ENCODE results near the gene CHRD.
A peak's percentile ranks its signal among the peaks of the same experiment; 100 is the strongest.

Gene CHRD

DNA sequence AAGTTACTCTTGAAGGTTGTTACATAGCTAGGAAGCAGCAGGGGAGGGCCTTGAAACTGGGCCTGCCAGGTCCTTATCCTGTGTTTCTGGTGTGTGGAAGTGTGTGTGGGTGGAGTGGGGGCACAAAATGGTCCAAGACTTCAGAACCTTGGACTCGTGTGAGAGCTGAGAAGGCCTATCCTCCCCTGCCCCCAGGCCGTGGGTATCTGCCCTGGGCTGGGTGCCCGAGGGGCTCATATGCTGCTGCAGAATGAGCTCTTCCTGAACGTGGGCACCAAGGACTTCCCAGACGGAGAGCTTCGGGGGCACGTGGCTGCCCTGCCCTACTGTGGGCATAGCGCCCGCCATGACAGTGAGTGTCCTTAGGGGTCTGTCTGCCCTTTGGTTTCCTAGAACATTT lies 4.5 kb downstream of the CHRD start:
- no peak for DNase-seq

- no peak for DNase-seq
Measured at GRCh38 chr3:184384856-184385422, 5.1 kb downstream of the CHRD start.

GRCh38 chr3:184386047-184386806 lies 6.4 kb downstream of the CHRD start:
- no peak for DNase-seq

GRCh38 chr3:184387174-184387714 lies 7.4 kb downstream of the CHRD start:
- DNase-seq = no peak

- no peak for DNase-seq
Measured at GRCh38 chr3:184388164-184388935, 8.5 kb downstream of the CHRD start.

GRCh38 chr3:184388936-184389230 lies 9.0 kb downstream of the CHRD start:
- DNase-seq = no peak

DNA sequence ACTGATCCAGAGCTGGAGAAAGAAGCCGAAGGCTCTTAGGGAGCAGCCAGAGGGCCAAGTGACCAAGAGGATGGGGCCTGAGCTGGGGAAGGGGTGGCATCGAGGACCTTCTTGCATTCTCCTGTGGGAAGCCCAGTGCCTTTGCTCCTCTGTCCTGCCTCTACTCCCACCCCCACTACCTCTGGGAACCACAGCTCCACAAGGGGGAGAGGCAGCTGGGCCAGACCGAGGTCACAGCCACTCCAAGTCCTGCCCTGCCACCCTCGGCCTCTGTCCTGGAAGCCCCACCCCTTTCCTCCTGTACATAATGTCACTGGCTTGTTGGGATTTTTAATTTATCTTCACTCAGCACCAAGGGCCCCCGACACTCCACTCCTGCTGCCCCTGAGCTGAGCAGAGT lies 9.5 kb downstream of the CHRD start:
- no peak for DNase-seq

- no peak for DNase-seq
Measured at GRCh38 chr3:184389935-184390528, 10.2 kb downstream of the CHRD start.

- no peak for DNase-seq
Measured at GRCh38 chr3:184391266-184391665, 11.4 kb downstream of the CHRD start.

- no peak for DNase-seq
Measured at GRCh38 chr3:184395320-184395660, 15.4 kb downstream of the CHRD start.

DNA sequence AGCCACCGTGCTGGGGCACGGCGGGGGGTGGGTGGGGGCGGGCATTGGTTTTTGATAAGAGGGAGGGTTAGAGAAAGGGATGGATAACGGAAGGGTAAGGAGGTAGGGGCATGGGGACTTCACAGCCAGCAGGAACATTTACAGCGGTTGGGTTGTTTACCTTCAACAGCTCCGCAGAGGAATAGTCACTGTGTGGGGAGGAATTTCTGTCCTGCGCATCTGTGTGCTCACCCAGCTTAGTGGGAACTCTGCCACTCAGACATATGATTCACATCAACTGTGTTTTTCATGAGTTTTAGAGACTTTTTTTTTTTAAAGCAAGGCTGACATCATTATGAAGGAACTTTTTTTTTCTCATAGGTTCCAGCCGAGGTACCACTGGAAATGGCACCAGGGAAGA lies 19.6 kb downstream of the CHRD start:
- DNase-seq = no peak

- no peak for DNase-seq
Measured at GRCh38 chr3:184405075-184406030, 25.5 kb downstream of the CHRD start.

DNA sequence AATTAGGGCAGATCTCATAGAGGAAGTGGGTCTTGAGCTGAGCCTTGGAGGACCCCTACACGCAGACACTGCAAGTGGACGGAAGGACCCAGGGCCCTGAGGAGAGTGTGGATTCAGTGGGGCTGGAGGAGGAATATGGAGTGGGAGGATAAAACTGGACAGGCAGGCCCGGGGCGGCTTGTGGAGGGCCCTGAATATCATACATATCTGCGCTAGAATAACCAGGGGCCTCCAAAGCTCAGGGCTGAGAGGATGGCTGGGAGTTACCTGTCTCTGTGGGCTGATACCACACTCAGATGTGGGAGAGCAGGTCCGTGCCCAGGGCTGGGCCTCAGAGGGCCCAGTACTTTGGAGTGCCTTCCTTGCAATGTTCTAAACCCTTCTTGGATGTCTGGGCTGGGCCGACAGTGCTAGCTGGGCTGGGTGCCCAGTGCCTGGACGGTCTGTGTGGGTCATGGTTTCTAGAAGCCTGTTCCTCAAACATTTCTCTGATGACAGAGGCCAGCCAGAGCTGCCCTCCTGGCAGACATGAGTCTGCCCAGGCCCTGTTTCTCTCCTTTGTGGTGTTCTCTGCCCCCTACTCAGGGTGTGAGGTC lies 29.6 kb downstream of the CHRD start:
- DNase-seq = no peak

DNA sequence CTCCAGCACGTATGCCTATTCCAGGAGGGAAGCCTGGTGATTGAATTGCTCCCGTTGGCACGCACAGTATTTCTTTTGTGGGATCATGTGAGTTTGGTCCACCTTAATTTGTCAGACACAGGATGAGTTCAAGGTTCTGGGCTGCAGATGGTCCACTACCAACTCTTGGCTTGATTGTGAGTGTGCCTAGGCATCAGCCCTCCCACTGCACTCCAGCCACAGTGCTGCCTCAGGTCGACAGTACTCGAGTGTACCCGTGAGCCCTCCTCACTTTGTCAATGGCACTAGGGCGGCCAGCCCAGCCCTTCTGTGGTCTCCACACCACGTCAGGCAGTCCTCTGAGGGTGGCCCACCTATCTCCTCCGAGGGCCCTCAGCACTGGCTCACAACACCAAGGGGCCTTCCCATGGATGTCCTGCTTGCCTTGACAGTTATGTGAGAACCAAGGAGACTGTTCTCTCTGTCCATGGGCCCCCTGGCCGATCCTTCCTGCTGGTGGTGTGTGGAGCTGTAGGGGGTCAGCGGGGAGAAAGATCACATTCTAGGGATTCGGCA lies 30.2 kb downstream of the CHRD start:
- DNase-seq = no peak

DNA sequence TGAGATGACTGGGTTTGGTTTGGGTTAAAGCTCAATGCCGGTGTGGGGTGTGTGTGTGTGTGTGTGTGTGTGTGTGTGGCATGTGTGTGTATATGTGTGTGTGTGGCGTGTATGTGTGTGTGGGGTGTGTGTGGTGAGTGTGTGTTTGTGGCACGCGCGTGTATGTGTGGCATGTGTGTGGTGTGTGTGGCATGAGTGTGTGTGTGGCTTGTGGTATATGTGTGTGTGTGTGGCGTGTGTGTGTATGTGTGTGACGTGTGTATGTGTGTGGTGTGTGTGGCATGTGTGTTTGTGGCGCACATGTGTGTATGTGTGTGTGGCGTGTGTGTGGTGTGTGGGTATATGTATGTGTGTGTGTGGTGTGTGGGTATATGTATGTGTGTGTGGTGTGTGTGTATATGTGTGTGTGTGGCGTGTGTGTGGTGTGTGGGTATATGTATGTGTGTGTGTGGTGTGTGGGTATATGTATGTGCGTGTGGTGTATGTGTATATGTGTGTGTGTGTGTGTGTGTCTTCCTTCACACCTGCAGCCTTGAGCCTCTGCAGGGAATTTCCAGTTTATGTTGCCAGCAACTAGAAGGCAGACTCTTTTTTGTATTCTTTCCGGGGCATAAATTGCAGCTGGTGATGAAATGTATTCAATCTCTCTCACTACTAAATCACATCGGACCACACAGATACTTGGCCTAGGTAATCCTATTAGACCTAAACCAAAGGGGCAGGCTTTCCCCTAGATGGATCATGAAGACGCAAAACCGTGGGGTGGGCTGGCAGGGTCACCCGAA lies 34.8 kb downstream of the CHRD start:
- DNase-seq = no peak

DNA sequence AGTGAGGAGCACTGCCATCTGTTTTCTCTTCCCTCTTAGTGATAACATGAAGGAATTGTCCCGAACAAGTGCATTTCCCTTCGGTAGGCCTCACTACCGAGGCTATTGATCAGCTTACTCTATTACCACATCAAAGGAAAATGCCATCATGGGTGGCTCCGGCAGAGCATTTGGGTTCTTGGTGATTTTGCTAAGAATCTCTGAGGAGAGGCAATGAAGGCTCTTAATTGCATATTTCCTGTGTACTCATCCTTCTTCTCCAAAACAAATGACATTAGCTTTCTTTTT lies 35.3 kb downstream of the CHRD start:
- DNase-seq = no peak

- peak; percentile 81 for DNase-seq
Measured at GRCh38 chr3:184417619-184418327, 37.9 kb downstream of the CHRD start.

- DNase-seq = no peak
Measured at GRCh38 chr3:184419171-184419570, 39.3 kb downstream of the CHRD start.

GRCh38 chr3:184423561-184423960 lies 43.7 kb downstream of the CHRD start:
- no peak for DNase-seq

- DNase-seq = no peak
Measured at GRCh38 chr3:184426691-184427141, 46.9 kb downstream of the CHRD start.
